Neuronal stem cell (in vitro differentiated cells): ENCODE measurements around the gene NBR1.

Experiments used
- DNase-seq: peaks from one replicate; pipeline ENCODE4 v3.0.0-alpha.2; 2013; ENCODE audit warnings: low spot score
- H2AFZ ChIP-seq: one replicate; pipeline ENCODE4 v1.6.1; 2013; ENCODE audit warnings: mild to moderate bottlenecking, low read length, inconsistent platforms
- H2AK5ac ChIP-seq: 2 replicates; pipeline ENCODE4 v1.6.1; 2013; ENCODE audit warnings: low read depth, mild to moderate bottlenecking, inconsistent platforms, low read length, moderate library complexity, mixed read lengths
- H2BK120ac ChIP-seq: 2 replicates; pipeline ENCODE4 v1.6.1; 2013; ENCODE audit warnings: low read depth, mild to moderate bottlenecking, inconsistent platforms, low read length, moderate library complexity, mixed read lengths
- H2BK12ac ChIP-seq: one replicate; pipeline ENCODE4 v1.6.1; 2013; ENCODE audit warnings: low read length, inconsistent platforms
- H2BK15ac ChIP-seq: 2 replicates; pipeline ENCODE4 v1.6.1; 2013; ENCODE audit warnings: mild to moderate bottlenecking, low read length, inconsistent platforms, mixed read lengths
- H2BK5ac ChIP-seq: one replicate; pipeline ENCODE4 v1.6.1; 2013; ENCODE audit warnings: inconsistent platforms, mild to moderate bottlenecking, low read length, moderate library complexity
- H3K14ac ChIP-seq: one replicate; pipeline ENCODE4 v1.6.1; 2013; ENCODE audit warnings: low read length, inconsistent platforms
- H3K18ac ChIP-seq: 2 replicates; pipeline ENCODE4 v1.6.1; 2013; ENCODE audit warnings: low read length, inconsistent platforms
- H3K23ac ChIP-seq: 2 replicates; pipeline ENCODE4 v1.6.1; 2013; ENCODE audit warnings: low read depth, mild to moderate bottlenecking, mixed read lengths, low read length, inconsistent platforms; ENCODE audit not compliant: poor library complexity
- H3K27ac ChIP-seq: replicated peaks from 3 replicates; pipeline ENCODE4 v1.5.1; 2013; ENCODE audit warnings: low read length, inconsistent platforms
- H3K27me3 ChIP-seq, 3 experiments: 2 replicates each; pipeline ENCODE4 v1.6.1; 2013; ENCODE audit warnings: low read length in 3 of 3, mild to moderate bottlenecking in 2 of 3, inconsistent platforms in 1 of 3, low read depth in 1 of 3, mixed read lengths in 1 of 3, moderate library complexity in 1 of 3; ENCODE audit not compliant: control insufficient read depth in 3 of 3, insufficient read depth in 3 of 3
- H3K36me3 ChIP-seq, 2 donors: replicated peaks in 1 of 2; 2 replicates each; pipeline ENCODE4 v1.6.1; 2013; ENCODE audit warnings: low read length in 2 of 2; ENCODE audit not compliant: control insufficient read depth in 2 of 2, insufficient read depth in 2 of 2
- H3K4ac ChIP-seq: 2 replicates; pipeline ENCODE4 v1.6.1; 2013; ENCODE audit warnings: inconsistent platforms, mild to moderate bottlenecking, low read length, moderate library complexity
- H3K4me1 ChIP-seq, 2 donors: 1 replicate in 1 of 2; 2 replicates in 1 of 2; pipeline ENCODE4 v1.6.1; 2013; ENCODE audit warnings: low read length in 2 of 2, low read depth in 1 of 2; ENCODE audit not compliant: control insufficient read depth in 2 of 2, insufficient read depth in 1 of 2
- H3K4me2 ChIP-seq: one replicate; pipeline ENCODE4 v1.6.1; 2013; ENCODE audit warnings: mild to moderate bottlenecking, low read length, inconsistent platforms; ENCODE audit not compliant: insufficient read depth, poor library complexity, severe bottlenecking
- H3K4me3 ChIP-seq, 2 donors: 2 replicates each; pipeline ENCODE4 v1.5.1; 2013; ENCODE audit warnings: low read length in 2 of 2, mild to moderate bottlenecking in 2 of 2, inconsistent platforms in 1 of 2, moderate library complexity in 1 of 2
- H3K79me1 ChIP-seq: one replicate; pipeline ENCODE4 v1.6.1; 2013; ENCODE audit warnings: low read depth, mild to moderate bottlenecking, inconsistent platforms, low read length, moderate library complexity
- H3K9ac ChIP-seq: one replicate; pipeline ENCODE4 v1.6.1; 2013; ENCODE audit warnings: mild to moderate bottlenecking, low read depth, low read length, inconsistent platforms; ENCODE audit not compliant: poor library complexity
- H3K9me3 ChIP-seq, 2 donors: replicated peaks in 1 of 2; 2 replicates each; pipeline versions ENCODE3 to v1.6.1; 2013; ENCODE audit warnings: low read length in 2 of 2, mild to moderate bottlenecking in 2 of 2, inconsistent platforms in 1 of 2, low read depth in 1 of 2, mixed read lengths in 1 of 2, moderate library complexity in 1 of 2; ENCODE audit not compliant: control insufficient read depth in 2 of 2, insufficient read depth in 1 of 2
- H4K8ac ChIP-seq: one replicate; pipeline ENCODE4 v1.6.1; 2013; ENCODE audit warnings: low read depth, mild to moderate bottlenecking, inconsistent platforms, low read length, moderate library complexity
- H4K91ac ChIP-seq: one replicate; pipeline ENCODE4 v1.6.1; 2013; ENCODE audit warnings: low read length, low read depth, mild to moderate bottlenecking, inconsistent platforms; ENCODE audit not compliant: poor library complexity
- WGBS, 2 donors: extraction: QIAGEN DNeasy Blood & Tissue Kit; methylation state at CpG; one replicate each; pipeline ENCODE4 v1.1.7; 2013; ENCODE audit warnings: missing lambda C conversion rate in 2 of 2, mixed read lengths in 1 of 2; ENCODE audit not compliant: insufficient read length in 2 of 2, insufficient replicate concordance in 1 of 2; ENCODE audit errors: extremely low coverage in 2 of 2; 5-methylcytosine and 5-hydroxymethylcytosine counted together

NBR1 gene

GRCh38 chr17:43170140-43170765 lies 761 bp upstream of the NBR1 start:
- no peak overlapping the region for H3K4ac ChIP-seq
- no CpG with 5 or more reads among the region's 27 CpGs for WGBS, 2 donors
- peak overlapping the region; percentile 86 for H3K9ac ChIP-seq
- H2BK120ac ChIP-seq: no peak overlapping the region
- peak overlapping the region; percentile 83 to 89 for H3K4me3 ChIP-seq
- peak; percentile 84 for DNase-seq
- no peak overlapping the region for H2BK15ac ChIP-seq
- H3K79me1 ChIP-seq: peaks cover 2% of the 10 kb centered on the region
- H3K4me1 ChIP-seq: peaks cover 5 to 6% of the 10 kb centered on the region in 2 donors
- H3K4me2 ChIP-seq: peak overlapping the region; percentile 89
- no peak overlapping the region for H3K23ac ChIP-seq
- no peak overlapping the region for H2BK12ac ChIP-seq
- H3K18ac ChIP-seq: peak overlapping the region; percentile 44
- H3K14ac ChIP-seq: no peak overlapping the region
- H2BK5ac ChIP-seq: peak overlapping the region; percentile 61
- no peak overlapping the region for H4K91ac ChIP-seq
- no peak overlapping the region for H2AK5ac ChIP-seq
- peak overlapping the region; percentile 91 for H2AFZ ChIP-seq
- no peaks in the 10 kb centered on the region for H3K36me3 ChIP-seq
- H3K27ac ChIP-seq: peak overlapping the region; percentile 89
- no peak overlapping the region for H4K8ac ChIP-seq
- no peaks in the 10 kb centered on the region for H3K27me3 ChIP-seq
- no peaks in the 10 kb centered on the region for H3K9me3 ChIP-seq

GRCh38 chr17:43171586-43172487 lies 823 bp downstream of the NBR1 start:
- peak overlapping the region; percentile 83 to 89 for H3K4me3 ChIP-seq
- H4K91ac ChIP-seq: no peak overlapping the region
- WGBS, 2 donors: no CpG with 5 or more reads among the region's 12 CpGs
- H3K18ac ChIP-seq: no peak overlapping the region
- peaks cover 2 to 14% of the 10 kb centered on the region in 2 donors for H3K36me3 ChIP-seq
- H3K9me3 ChIP-seq: no peaks in the 10 kb centered on the region
- peaks cover 2% of the 10 kb centered on the region for H3K79me1 ChIP-seq
- H3K27me3 ChIP-seq: no peaks in the 10 kb centered on the region
- H2AFZ ChIP-seq: peak overlapping the region; percentile 67
- no peak overlapping the region for H4K8ac ChIP-seq
- no peak overlapping the region for H2BK120ac ChIP-seq
- no peak overlapping the region for H2BK15ac ChIP-seq
- DNase-seq: no peak
- no peak overlapping the region for H3K23ac ChIP-seq
- H3K4me1 ChIP-seq: peaks cover 5 to 6% of the 10 kb centered on the region in 2 donors
- no peak overlapping the region for H2BK5ac ChIP-seq
- no peak overlapping the region for H2BK12ac ChIP-seq
- H2AK5ac ChIP-seq: no peak overlapping the region
- H3K9ac ChIP-seq: no peak overlapping the region
- H3K14ac ChIP-seq: no peak overlapping the region
- H3K4me2 ChIP-seq: peak overlapping the region; percentile 56
- H3K4ac ChIP-seq: no peak overlapping the region
- H3K27ac ChIP-seq: peak overlapping the region; percentile 68

GRCh38 chr17:43175213-43176118 lies 4.5 kb downstream of the NBR1 start:
- no peak overlapping the region for H2AFZ ChIP-seq
- H3K18ac ChIP-seq: no peak overlapping the region
- H3K14ac ChIP-seq: no peak overlapping the region
- H2BK5ac ChIP-seq: no peak overlapping the region
- WGBS, 2 donors: no CpG with 5 or more reads among the region's 4 CpGs
- H3K9ac ChIP-seq: no peak overlapping the region
- H4K8ac ChIP-seq: no peak overlapping the region
- no peaks in the 10 kb centered on the region for H3K27me3 ChIP-seq
- H3K27ac ChIP-seq: no peak overlapping the region
- H2BK120ac ChIP-seq: no peak overlapping the region
- H2BK15ac ChIP-seq: no peak overlapping the region
- no peaks in the 10 kb centered on the region for H3K79me1 ChIP-seq
- H3K4me1 ChIP-seq: peaks cover 2 to 3% of the 10 kb centered on the region in 2 donors
- H3K9me3 ChIP-seq: no peaks in the 10 kb centered on the region
- H2AK5ac ChIP-seq: no peak overlapping the region
- no peak overlapping the region for H4K91ac ChIP-seq
- no peak overlapping the region for H3K4me2 ChIP-seq
- no peak overlapping the region for H3K4ac ChIP-seq
- no peak for DNase-seq
- peaks cover 3 to 49% of the 10 kb centered on the region in 2 donors for H3K36me3 ChIP-seq
- no peak overlapping the region for H3K23ac ChIP-seq
- no peak overlapping the region for H2BK12ac ChIP-seq
- no peak overlapping the region for H3K4me3 ChIP-seq
